Measurements from ENCODE around the gene TTN.
A peak's percentile ranks its signal among the peaks of the same experiment; 100 is the strongest.

Gene TTN

GRCh38 chr2:178485356-178485755 lies 321.9 kb downstream of the TTN start:
- Histone ChIP-seq H3K79me2 (ENCODE audit: control insufficient read depth, insufficient read depth, low read length, unreplicated experiment) (peaks cover 56% of the 10 kb centered on the region), H3K27me3 (ENCODE audit: insufficient read depth, low read length) (no peaks in the 10 kb centered on the region), H3K4me1 (ENCODE audit: control insufficient read depth, insufficient read depth, low read length, unreplicated experiment) (peaks cover 32% of the 10 kb centered on the region), H3K36me3 (ENCODE audit: insufficient read depth, low read length) (peaks cover 16% of the 10 kb centered on the region; the same call in 1 of the 2 replicates), H3K27ac (ENCODE audit: low read depth, low read length) (no peak overlapping the region), H2AFZ (ENCODE audit: low read length, unreplicated experiment) (no peak overlapping the region), H3K4me3 (ENCODE audit: low read depth, low read length) (no peak overlapping the region)

DNA sequence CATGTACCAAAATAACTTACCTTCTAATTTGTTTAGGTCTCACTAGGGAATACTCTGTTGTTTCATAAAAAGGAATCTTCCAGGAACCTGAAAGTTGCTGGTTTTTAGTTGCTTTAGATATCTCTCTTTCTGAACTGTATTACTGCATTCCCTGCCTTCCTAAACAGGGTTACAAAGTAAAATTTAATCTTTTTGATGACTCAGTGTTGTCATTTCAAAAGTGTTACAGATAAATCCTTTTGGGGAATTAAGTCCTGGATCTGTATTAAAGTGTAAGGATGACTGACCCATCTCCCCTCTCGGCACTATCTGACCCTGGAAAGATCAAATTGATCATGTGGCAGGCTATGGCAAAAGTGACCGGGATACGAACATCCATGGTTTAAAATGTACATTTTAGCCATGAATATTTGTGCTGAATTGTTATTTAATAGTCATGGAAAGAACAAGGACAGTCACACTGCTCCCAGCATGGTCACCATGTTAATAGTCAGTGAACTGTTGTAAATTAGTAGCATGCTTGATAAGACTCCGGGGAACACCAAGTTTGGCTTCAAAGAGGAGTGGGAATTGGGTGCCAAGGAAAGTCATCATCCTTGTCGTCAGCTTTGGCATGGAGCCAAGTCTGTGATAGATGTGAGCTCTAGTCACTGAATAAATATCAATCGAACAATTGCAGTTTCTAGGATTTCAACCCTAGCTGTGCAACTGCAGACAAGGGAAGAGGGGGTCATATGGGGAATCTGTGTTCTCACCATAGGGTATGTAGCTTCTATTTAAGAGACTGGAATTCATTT lies 322.8 kb downstream of the TTN start:
- peak overlapping the region; percentile 45 for H3K27ac ChIP-seq (ENCODE audit: low read depth, low read length)
- no peaks in the 10 kb centered on the region for H3K27me3 ChIP-seq (ENCODE audit: insufficient read depth, low read length)
- H3K4me3 ChIP-seq (ENCODE audit: low read depth, low read length) = peak overlapping the region; percentile 53
- peaks cover 56% of the 10 kb centered on the region for H3K79me2 ChIP-seq (ENCODE audit: control insufficient read depth, insufficient read depth, low read length, unreplicated experiment)
- H3K36me3 ChIP-seq (ENCODE audit: insufficient read depth, low read length) = peaks cover 10% of the 10 kb centered on the region; the same call in 1 of the 2 replicates
- no peak overlapping the region for H2AFZ ChIP-seq (ENCODE audit: low read length, unreplicated experiment)
- H3K4me1 ChIP-seq (ENCODE audit: control insufficient read depth, insufficient read depth, low read length, unreplicated experiment) = peaks cover 36% of the 10 kb centered on the region

GRCh38 chr2:178482437-178482836 lies 324.8 kb downstream of the TTN start:
- no peak overlapping the region for H2AFZ ChIP-seq (ENCODE audit: low read length, unreplicated experiment)
- no peaks in the 10 kb centered on the region for H3K27me3 ChIP-seq (ENCODE audit: insufficient read depth, low read length)
- no peak overlapping the region for H3K27ac ChIP-seq (ENCODE audit: low read depth, low read length)
- peaks cover 39% of the 10 kb centered on the region for H3K4me1 ChIP-seq (ENCODE audit: control insufficient read depth, insufficient read depth, low read length, unreplicated experiment)
- H3K36me3 ChIP-seq (ENCODE audit: insufficient read depth, low read length) = peaks cover 10% of the 10 kb centered on the region; the same call in 1 of the 2 replicates
- peaks cover 56% of the 10 kb centered on the region for H3K79me2 ChIP-seq (ENCODE audit: control insufficient read depth, insufficient read depth, low read length, unreplicated experiment)
- peak overlapping the region; percentile 89; the same call in 1 of the 2 replicates for H3K4me3 ChIP-seq (ENCODE audit: low read depth, low read length)

- Histone ChIP-seq H3K79me2 (ENCODE audit: control insufficient read depth, insufficient read depth, low read length, unreplicated experiment) (peaks cover 55% of the 10 kb centered on the region), H2AFZ (ENCODE audit: low read length, unreplicated experiment) (peak within 1 kb of the TSS; percentile 82), H3K4me3 (ENCODE audit: low read depth, low read length) (peak within 1 kb of the TSS; percentile 89), H3K4me1 (ENCODE audit: control insufficient read depth, insufficient read depth, low read length, unreplicated experiment) (peaks cover 41% of the 10 kb centered on the region), H3K36me3 (ENCODE audit: insufficient read depth, low read length) (no peaks in the 10 kb centered on the region), H3K27me3 (ENCODE audit: insufficient read depth, low read length) (no peaks in the 10 kb centered on the region), H3K27ac (ENCODE audit: low read depth, low read length) (peak within 1 kb of the TSS; percentile 75)
These were observed 326.7 kb downstream of the TTN start, which contains the start of gene PLEKHA3 for GRCh38 chr2:178480227-178481181. TSS of gene PLEKHA3 (plus strand) at chr2:178480457. CDS start at chr2:178480870, 413 bp downstream.

DNA sequence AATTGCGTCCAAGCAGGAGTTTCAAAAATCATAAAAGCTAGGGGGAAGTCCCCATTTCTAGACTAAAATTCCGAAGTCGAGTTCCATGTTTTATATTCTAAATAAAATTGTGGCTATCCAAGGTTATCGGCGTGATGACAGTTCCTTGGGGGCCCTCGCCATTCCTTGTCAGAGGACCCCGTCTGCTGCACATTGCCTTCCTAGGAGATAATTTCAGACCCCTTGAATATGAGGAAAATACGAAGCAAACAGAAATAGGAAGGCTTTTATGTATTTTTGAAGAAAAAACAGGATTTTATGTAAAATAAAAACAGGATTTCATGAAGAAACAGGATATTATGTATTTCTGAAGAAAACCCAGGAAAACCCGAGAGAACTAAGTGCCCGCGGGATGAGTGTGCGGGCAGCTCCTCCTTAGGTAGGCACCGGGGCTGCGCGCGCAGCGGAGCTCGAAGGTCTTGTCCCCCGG lies 327.4 kb downstream of the TTN start:
- Histone ChIP-seq H3K79me2 (ENCODE audit: control insufficient read depth, insufficient read depth, low read length, unreplicated experiment) (peaks cover 48% of the 10 kb centered on the region), H3K4me1 (ENCODE audit: control insufficient read depth, insufficient read depth, low read length, unreplicated experiment) (peaks cover 34% of the 10 kb centered on the region)

GRCh38 chr2:178479275-178479616 lies 328.0 kb downstream of the TTN start:
- Histone ChIP-seq H3K4me3 (ENCODE audit: low read depth, low read length) (peak overlapping the region; percentile 89), H2AFZ (ENCODE audit: low read length, unreplicated experiment) (peak overlapping the region; percentile 82), H3K27me3 (ENCODE audit: insufficient read depth, low read length) (no peaks in the 10 kb centered on the region), H3K27ac (ENCODE audit: low read depth, low read length) (peak overlapping the region; percentile 75), H3K4me1 (ENCODE audit: control insufficient read depth, insufficient read depth, low read length, unreplicated experiment) (peaks cover 28% of the 10 kb centered on the region), H3K79me2 (ENCODE audit: control insufficient read depth, insufficient read depth, low read length, unreplicated experiment) (peaks cover 42% of the 10 kb centered on the region), H3K36me3 (ENCODE audit: insufficient read depth, low read length) (no peaks in the 10 kb centered on the region)

More for the DNA sequence above, 327.4 kb downstream of the TTN start:
- H3K36me3 ChIP-seq (ENCODE audit: insufficient read depth, low read length) = no peaks in the 10 kb centered on the region
- H2AFZ ChIP-seq (ENCODE audit: low read length, unreplicated experiment) = peak overlapping the region; percentile 82
- H3K4me3 ChIP-seq (ENCODE audit: low read depth, low read length) = peak overlapping the region; percentile 89
- H3K27ac ChIP-seq (ENCODE audit: low read depth, low read length) = peak overlapping the region; percentile 75
- H3K27me3 ChIP-seq (ENCODE audit: insufficient read depth, low read length) = no peaks in the 10 kb centered on the region

DNA sequence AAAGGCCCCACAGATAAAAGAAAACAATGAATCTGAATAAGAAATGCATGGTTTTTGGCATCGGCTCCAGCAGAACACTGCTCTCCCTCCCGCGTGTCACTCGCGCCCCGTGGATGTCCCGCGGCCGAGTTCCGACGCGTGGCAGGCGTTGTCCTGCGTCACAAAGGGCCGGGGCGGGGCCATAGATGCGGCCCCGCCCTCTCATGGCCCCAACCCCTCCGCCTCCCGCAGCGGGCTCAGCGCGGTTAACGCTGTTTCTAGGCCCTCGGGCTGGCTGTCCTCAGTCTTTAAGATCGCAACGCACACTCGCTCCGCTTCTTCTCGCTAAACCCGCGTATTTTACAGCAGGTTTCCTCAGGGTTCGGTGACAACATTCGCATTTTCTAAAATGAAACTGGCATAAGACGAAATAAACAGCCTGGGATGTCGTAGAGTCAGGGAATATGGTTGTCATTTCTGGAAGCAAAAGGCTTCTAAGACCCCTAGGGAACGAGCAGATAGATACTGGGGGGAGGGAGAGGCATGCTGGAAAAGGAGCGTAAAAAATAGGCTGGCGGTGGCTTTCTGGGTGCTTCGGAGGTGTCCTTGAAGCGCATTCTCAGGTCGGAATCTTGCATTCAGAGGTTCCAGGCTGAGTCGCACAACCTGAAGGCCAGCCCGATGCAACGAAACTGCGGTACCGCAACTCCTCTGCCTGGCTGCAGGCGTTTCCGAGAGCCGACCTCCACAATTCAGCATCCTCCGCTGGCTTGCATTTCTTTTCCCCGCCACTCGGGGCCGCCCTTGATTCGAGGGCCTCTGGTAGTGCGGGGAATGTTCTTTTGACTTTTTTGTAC lies 328.6 kb downstream of the TTN start, which contains the start of gene FKBP7:
Gene FKBP7 (minus strand): TSS at position 162 of the 836 bp plus-strand sequence. CDS start 101 bp downstream, at position 61.
- H3K27me3 ChIP-seq (ENCODE audit: insufficient read depth, low read length) = no peaks in the 10 kb centered on the region
- peak within 1 kb of the TSS; percentile 75 for H3K27ac ChIP-seq (ENCODE audit: low read depth, low read length)
- peak within 1 kb of the TSS; percentile 89 for H3K4me3 ChIP-seq (ENCODE audit: low read depth, low read length)
- peak within 1 kb of the TSS; percentile 92 for H2AFZ ChIP-seq (ENCODE audit: low read length, unreplicated experiment)
- no peaks in the 10 kb centered on the region for H3K36me3 ChIP-seq (ENCODE audit: insufficient read depth, low read length)
- peaks cover 23% of the 10 kb centered on the region for H3K4me1 ChIP-seq (ENCODE audit: control insufficient read depth, insufficient read depth, low read length, unreplicated experiment)
- peaks cover 37% of the 10 kb centered on the region for H3K79me2 ChIP-seq (ENCODE audit: control insufficient read depth, insufficient read depth, low read length, unreplicated experiment)

- Histone ChIP-seq H3K4me3 (ENCODE audit: low read depth, low read length) (peak overlapping the region; percentile 89), H3K27ac (ENCODE audit: low read depth, low read length) (peak overlapping the region; percentile 75), H3K4me1 (ENCODE audit: control insufficient read depth, insufficient read depth, low read length, unreplicated experiment) (peaks cover 23% of the 10 kb centered on the region), H3K27me3 (ENCODE audit: insufficient read depth, low read length) (no peaks in the 10 kb centered on the region), H3K36me3 (ENCODE audit: insufficient read depth, low read length) (no peaks in the 10 kb centered on the region), H2AFZ (ENCODE audit: low read length, unreplicated experiment) (peak overlapping the region; percentile 92), H3K79me2 (ENCODE audit: control insufficient read depth, insufficient read depth, low read length, unreplicated experiment) (peaks cover 34% of the 10 kb centered on the region)
These were observed 329.1 kb downstream of the TTN start for GRCh38 chr2:178478130-178478438.

DNA sequence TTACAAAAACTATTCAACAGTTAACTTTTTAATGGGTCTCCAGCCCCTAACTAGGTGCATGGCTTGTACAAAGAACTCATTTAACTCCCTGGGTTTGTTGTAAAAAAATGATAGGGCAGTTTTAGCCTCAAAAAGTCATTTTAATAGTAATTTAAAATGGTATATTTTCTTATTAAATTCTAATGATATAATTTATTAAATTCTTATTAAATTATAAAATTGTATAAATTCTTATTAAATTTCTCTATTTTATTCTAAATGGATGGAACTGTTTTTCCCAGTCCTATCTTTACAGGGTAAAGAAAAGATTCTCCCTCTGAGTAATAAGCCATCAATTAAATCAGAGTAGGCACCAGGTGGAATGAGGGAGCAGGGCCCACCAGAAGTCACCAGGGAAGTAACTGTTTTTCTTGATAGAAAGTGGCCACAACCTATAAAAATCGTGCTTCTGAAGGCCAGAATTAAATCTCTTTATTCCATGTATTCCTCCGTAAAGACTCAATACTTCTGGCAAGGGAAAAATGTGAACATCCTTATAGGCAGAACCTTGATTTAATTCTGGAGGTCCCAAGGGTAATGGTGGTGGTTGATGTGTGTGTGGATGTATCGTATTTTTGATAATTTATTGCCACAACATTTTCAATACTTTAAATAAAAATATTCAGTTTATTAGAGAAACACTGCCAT lies 329.6 kb downstream of the TTN start:
- Histone ChIP-seq H3K27me3 (ENCODE audit: insufficient read depth, low read length) (no peaks in the 10 kb centered on the region), H3K36me3 (ENCODE audit: insufficient read depth, low read length) (no peaks in the 10 kb centered on the region), H3K79me2 (ENCODE audit: control insufficient read depth, insufficient read depth, low read length, unreplicated experiment) (peaks cover 29% of the 10 kb centered on the region), H3K27ac (ENCODE audit: low read depth, low read length) (0 out of 2 replicates have a peak overlapping the region, but pooled peaks have one; percentile 75), H3K4me3 (ENCODE audit: low read depth, low read length) (peak overlapping the region; percentile 89), H2AFZ (ENCODE audit: low read length, unreplicated experiment) (peak overlapping the region; percentile 92), H3K4me1 (ENCODE audit: control insufficient read depth, insufficient read depth, low read length, unreplicated experiment) (peaks cover 23% of the 10 kb centered on the region)

Measured in ACC112 (cell line).